HCT116 (cell line): ENCODE data around the gene ALOXE3.

Experiments used
- CTCF ChIP-seq, 3 experiments: fragments of 200-600 bp in 1 of 3; sonication (generic) in 1 of 3; IDR thresholded peaks in 2 of 3; conservative IDR thresholded peaks in 1 of 3; 2 replicates each; pipeline ENCODE4 v1.5.1; 2012 to 2017; ENCODE audit warnings: low read depth in 2 of 3, low read length in 2 of 3, antibody characterized with exemption in 1 of 3, borderline replicate concordance in 1 of 3, control low read depth in 1 of 3, mild to moderate bottlenecking in 1 of 3, mixed read lengths in 1 of 3, mixed run types in 1 of 3, moderate library complexity in 1 of 3; ENCODE audit not compliant: insufficient read depth in 1 of 3
- POLR2A ChIP-seq: IDR thresholded peaks from 2 replicates; pipeline ENCODE4 v1.7.0; 2011; ENCODE audit warnings: borderline replicate concordance; ENCODE audit not compliant: insufficient read depth, insufficient read length; ENCODE audit errors: extremely low read depth

- TF ChIP-seq CTCF (IDR thresholded peaks at IDR 0.05 in 2 of 3, conservative IDR thresholded peaks at IDR 0.05 in 1 of 3; ENCODE audit: borderline replicate concordance in 1 of 3, insufficient read depth in 1 of 3, low read depth in 2 of 3, low read length in 2 of 3) (no peak), POLR2A (no peak)
These were observed 53.7 kb downstream of the ALOXE3 start for GRCh38 chr17:8064561-8065019.
